Esophagus muscularis mucosa (tissue), 4 donors: ENCODE measurements around the gene AMHR2. TPM values are rescaled to one million over a fixed set of nuclear protein-coding genes. Genes with fewer than 3 reads are reported as not detected.

Experiments used
- DNase-seq: peaks from one replicate; pipeline ENCODE4 v3.0.0-alpha.2; 2017; ENCODE audit errors: extremely low spot score
- H3K27ac ChIP-seq, 4 donors: fragments of 200-600 bp; sonication (generic); replicated peaks in 1 of 4; 1 replicate in 3 of 4; 2 replicates in 1 of 4; pipeline ENCODE4 v1.5.1; 2016 to 2019; ENCODE audit warnings: mild to moderate bottlenecking in 1 of 4
- H3K27me3 ChIP-seq, 4 donors: fragments of 200-600 bp; sonication (generic); one replicate each; pipeline versions ENCODE4 v1.5.1 to v1.6.0; 2016 to 2019
- H3K36me3 ChIP-seq, 4 donors: fragments of 200-600 bp; sonication (generic); one replicate each; pipeline ENCODE4 v1.5.1; 2016 to 2019
- H3K4me1 ChIP-seq, 4 donors: fragments of 200-600 bp; sonication (generic); one replicate each; pipeline ENCODE4 v1.5.1; 2016 to 2019
- H3K4me3 ChIP-seq, 4 donors: fragments of 200-600 bp; sonication (generic); 1 replicate in 2 of 4; 2 replicates in 2 of 4; pipeline ENCODE4 v1.5.1; 2016 to 2019; ENCODE audit warnings: mild to moderate bottlenecking in 4 of 4, moderate library complexity in 1 of 4
- H3K9me3 ChIP-seq, 4 donors: fragments of 200-600 bp; sonication (generic); 1 replicate in 3 of 4; 2 replicates in 1 of 4; pipeline ENCODE4 v1.5.1; 2016 to 2019
- EP300 ChIP-seq: sonication (generic); formaldehyde crosslinking; IDR thresholded peaks from one replicate; pipeline ENCODE4 v1.6.1; 2017; ENCODE audit warnings: antibody characterized with exemption
- POLR2A ChIP-seq: fragments of 450-650 bp; IDR thresholded peaks from one replicate; pipeline ENCODE4 v1.6.1; 2017; ENCODE audit warnings: antibody characterized with exemption, moderate library complexity, mild to moderate bottlenecking, low read depth
- POLR2AphosphoS5 ChIP-seq, 2 donors: sonication (generic); formaldehyde crosslinking; IDR thresholded peaks; one replicate each; pipeline ENCODE4 v1.6.1; 2017; ENCODE audit warnings: antibody characterized with exemption in 2 of 2
- WGBS: methylation state at CpG from one replicate; pipeline ENCODE4 v1.1.5; 2018; 5-methylcytosine and 5-hydroxymethylcytosine counted together
- intact Hi-C: fragments of 100-400 bp; cut with DNase I; formaldehyde crosslinking; loops from one replicate; pipeline ENCODE4 v1.15.1; 2023
- total RNA-seq, 4 donors: library from RNA; depleted of rRNA; stranded (reverse); fragments of >200 nt; gene quantifications; one replicate each; pipeline versions ENCODE4 v1.1.0 to v1.2.1, GENCODE V29; 2016
- TF ChIP-seq, protein P1 (sequence below), 3 experiments: fragments of 200-600 bp in 2 of 3; fragments of 450-650 bp in 1 of 3; sonication (generic) in 2 of 3; IDR thresholded peaks; one replicate each; pipeline ENCODE4 v1.5.1; 2017 to 2019; ENCODE audit warnings: antibody characterized with exemption in 3 of 3, mild to moderate bottlenecking in 2 of 3, moderate library complexity in 1 of 3

The AMHR2 gene
- total RNA-seq, 4 donors from 2014 or later: 0.33 to 0.92 TPM; not detected in 2

DNA sequence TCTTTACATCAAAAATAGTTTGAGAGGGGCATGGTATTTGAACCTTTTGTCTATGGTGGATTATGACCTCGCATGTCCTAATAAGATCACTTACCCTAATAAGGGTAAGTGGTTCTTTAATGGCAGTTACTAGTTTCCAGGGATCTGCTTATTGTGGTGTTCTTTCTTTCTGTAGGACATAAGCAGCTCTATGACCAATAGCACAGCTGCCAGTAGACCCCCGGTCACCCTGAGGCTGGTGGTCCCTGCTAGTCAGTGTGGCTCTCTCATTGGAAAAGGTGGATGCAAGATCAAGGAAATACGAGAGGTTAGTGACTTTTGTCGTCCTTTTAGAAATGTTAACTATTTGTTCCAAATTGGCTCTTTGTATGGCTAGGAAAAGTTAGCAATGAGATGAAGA, 35.4 kb downstream of the AMHR2 start:
- intact Hi-C loops: no loop called here
- Histone ChIP-seq H3K27ac (no peak overlapping the region), H3K27me3 (no peaks in the 10 kb centered on the region), H3K4me1 (peaks cover 32 to 64% (median 51%) of the 10 kb centered on the region in 4 donors), H3K4me3 (no peak overlapping the region), H3K9me3 (no peaks in the 10 kb centered on the region), H3K36me3 (peaks cover 97 to 100% (median 100%) of the 10 kb centered on the region in 4 donors)
- no peak for TF ChIP-seq EP300
- TF ChIP-seq POLR2A: no peak
- TF ChIP-seq, protein P1, sequence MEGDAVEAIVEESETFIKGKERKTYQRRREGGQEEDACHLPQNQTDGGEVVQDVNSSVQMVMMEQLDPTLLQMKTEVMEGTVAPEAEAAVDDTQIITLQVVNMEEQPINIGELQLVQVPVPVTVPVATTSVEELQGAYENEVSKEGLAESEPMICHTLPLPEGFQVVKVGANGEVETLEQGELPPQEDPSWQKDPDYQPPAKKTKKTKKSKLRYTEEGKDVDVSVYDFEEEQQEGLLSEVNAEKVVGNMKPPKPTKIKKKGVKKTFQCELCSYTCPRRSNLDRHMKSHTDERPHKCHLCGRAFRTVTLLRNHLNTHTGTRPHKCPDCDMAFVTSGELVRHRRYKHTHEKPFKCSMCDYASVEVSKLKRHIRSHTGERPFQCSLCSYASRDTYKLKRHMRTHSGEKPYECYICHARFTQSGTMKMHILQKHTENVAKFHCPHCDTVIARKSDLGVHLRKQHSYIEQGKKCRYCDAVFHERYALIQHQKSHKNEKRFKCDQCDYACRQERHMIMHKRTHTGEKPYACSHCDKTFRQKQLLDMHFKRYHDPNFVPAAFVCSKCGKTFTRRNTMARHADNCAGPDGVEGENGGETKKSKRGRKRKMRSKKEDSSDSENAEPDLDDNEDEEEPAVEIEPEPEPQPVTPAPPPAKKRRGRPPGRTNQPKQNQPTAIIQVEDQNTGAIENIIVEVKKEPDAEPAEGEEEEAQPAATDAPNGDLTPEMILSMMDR (IDR thresholded peaks at IDR 0.05): no peak
- TF ChIP-seq POLR2AphosphoS5 (IDR thresholded peaks at IDR 0.05): no peak
- WGBS: 61% methylated on average over 4 of the region's 4 CpGs
- DNase-seq: no peak

DNA sequence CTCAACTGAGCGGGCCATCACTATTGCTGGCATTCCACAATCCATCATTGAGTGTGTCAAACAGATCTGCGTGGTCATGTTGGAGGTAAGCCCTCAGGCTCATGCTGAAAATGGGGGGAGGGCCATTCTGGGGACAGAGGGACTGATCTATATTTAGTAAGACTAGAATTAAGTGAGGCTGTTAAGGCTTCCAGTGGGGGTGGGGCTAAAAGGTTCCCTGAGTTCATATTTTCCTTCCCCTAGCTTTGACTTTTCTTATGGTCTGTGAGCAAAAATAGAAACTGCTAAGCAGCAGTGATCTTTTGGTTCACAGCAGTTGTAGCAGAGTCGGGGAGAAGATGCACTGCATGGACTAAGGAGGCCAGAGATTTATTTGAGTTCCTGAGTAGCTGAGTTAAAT, 37.4 kb downstream of the AMHR2 start:
- intact Hi-C loops: no loop called here
- WGBS: 47% methylated on average over 3 of the region's 3 CpGs
- Histone ChIP-seq H3K27me3 (no peaks in the 10 kb centered on the region), H3K36me3 (peaks cover 94 to 100% (median 100%) of the 10 kb centered on the region in 4 donors), H3K9me3 (no peaks in the 10 kb centered on the region), H3K4me1 (peaks cover 42 to 67% (median 57%) of the 10 kb centered on the region in 4 donors), H3K4me3 (no peak overlapping the region), H3K27ac (peak overlapping the region in 3 of 4 donors; percentile 17 to 59 (median 56))
- no peak for TF ChIP-seq POLR2AphosphoS5 (IDR thresholded peaks at IDR 0.05)
- TF ChIP-seq POLR2A: no peak
- TF ChIP-seq, protein P1 (IDR thresholded peaks at IDR 0.05): no peak
- no peak for TF ChIP-seq EP300
- DNase-seq: no peak

DNA sequence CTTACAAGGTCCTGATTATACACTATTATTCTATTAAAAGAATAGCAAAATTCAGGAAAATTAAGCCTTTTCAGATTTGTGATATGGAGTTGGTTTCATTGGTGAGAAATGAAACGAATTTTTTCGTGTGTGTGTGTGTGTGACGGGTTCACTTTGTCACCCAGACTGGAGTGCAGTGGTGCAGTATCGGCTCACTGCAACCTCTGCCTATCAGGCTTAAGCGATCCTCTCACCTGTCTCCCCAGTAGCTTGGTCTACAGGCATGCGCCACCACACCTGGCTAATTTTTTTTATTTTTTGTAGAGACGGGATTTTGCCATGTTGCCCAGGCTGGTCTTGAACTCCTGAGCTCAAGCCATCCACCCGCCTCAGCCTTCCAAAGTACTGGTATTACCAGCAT, 37.9 kb downstream of the AMHR2 start:
- 72% methylated on average over 8 of the region's 8 CpGs for WGBS
- peaks cover 47 to 72% (median 62%) of the 10 kb centered on the region in 4 donors for H3K4me1 ChIP-seq
- H3K9me3 ChIP-seq: no peaks in the 10 kb centered on the region
- H3K27ac ChIP-seq: peak overlapping the region in 2 of 4 donors; percentile 56 to 59
- intact Hi-C loops: no loop called here
- peaks cover 94 to 100% (median 100%) of the 10 kb centered on the region in 4 donors for H3K36me3 ChIP-seq
- H3K4me3 ChIP-seq: no peak overlapping the region
- TF ChIP-seq, protein P1 (IDR thresholded peaks at IDR 0.05): no peak
- TF ChIP-seq POLR2AphosphoS5 (IDR thresholded peaks at IDR 0.05) (no peak), EP300 (no peak), POLR2A (no peak)
- DNase-seq: no peak
- no peaks in the 10 kb centered on the region for H3K27me3 ChIP-seq

DNA sequence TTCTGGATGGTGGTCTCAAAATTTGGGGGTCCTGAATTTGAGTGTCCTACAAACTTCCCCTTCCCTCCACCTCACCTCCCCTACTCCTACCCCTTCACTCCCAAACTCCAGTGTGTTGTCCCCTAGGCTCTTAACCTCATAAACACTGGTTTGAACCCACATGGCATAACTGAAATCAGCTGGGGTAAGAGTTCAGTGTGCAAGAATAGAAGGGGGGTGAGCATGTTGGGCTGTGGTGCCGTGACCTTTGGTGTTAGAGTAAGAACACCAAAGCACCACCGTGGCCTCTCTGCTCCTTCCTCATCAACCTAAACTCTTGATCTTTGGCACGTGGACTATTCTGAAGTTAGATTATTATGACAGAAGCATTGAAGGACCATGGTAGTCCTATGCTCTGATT, 39.3 kb downstream of the AMHR2 start:
- H3K4me3 ChIP-seq: no peak overlapping the region
- H3K27ac ChIP-seq: peak overlapping the region in 1 of 4 donors; percentile 16
- no peaks in the 10 kb centered on the region for H3K9me3 ChIP-seq
- H3K4me1 ChIP-seq: peaks cover 49 to 82% (median 66%) of the 10 kb centered on the region in 4 donors
- no peak for DNase-seq
- intact Hi-C loops: no loop called here
- no peaks in the 10 kb centered on the region for H3K27me3 ChIP-seq
- H3K36me3 ChIP-seq: peaks cover 94 to 100% (median 100%) of the 10 kb centered on the region in 4 donors
- WGBS: 75% methylated on average over 3 of the region's 3 CpGs
- TF ChIP-seq EP300 (no peak), POLR2A (no peak), POLR2AphosphoS5 (IDR thresholded peaks at IDR 0.05) (no peak)
- TF ChIP-seq, protein P1 (IDR thresholded peaks at IDR 0.05): no peak
